ENCODE results near the gene DCAF17.

The DCAF17 gene
- total RNA-seq, result 44.4 to 49.1 reads per million in 2 experiments

- DNase-seq (ENCODE audit: low read depth), result peak; percentile 90
Observed at GRCh38 chr2:171434013-171434989, at the start of gene DCAF17. Gene DCAF17 (plus strand): TSS chr2:171434226. CDS start chr2:171434578, 352 bp downstream.

- DNase-seq (ENCODE audit: low read depth), result no peak
Observed at GRCh38 chr2:171386627-171387026, 47.4 kb upstream of the DCAF17 start.

- no peak for DNase-seq (ENCODE audit: low read depth)
Observed at GRCh38 chr2:171387052-171387451, 47.0 kb upstream of the DCAF17 start.

- no peak for DNase-seq (ENCODE audit: low read depth)
Observed at GRCh38 chr2:171389325-171389724, 44.7 kb upstream of the DCAF17 start.

- no peak for DNase-seq (ENCODE audit: low read depth)
Observed at GRCh38 chr2:171389780-171390179, 44.2 kb upstream of the DCAF17 start.

- no peak for DNase-seq (ENCODE audit: low read depth)
Observed at GRCh38 chr2:171390941-171391516, 43.0 kb upstream of the DCAF17 start.

- DNase-seq (ENCODE audit: low read depth), result no peak
Observed at GRCh38 chr2:171391532-171391931, 42.5 kb upstream of the DCAF17 start.

GRCh38 chr2:171393487-171393886, 40.5 kb upstream of the DCAF17 start:
- DNase-seq (ENCODE audit: low read depth), result no peak

GRCh38 chr2:171394164-171394740, 39.8 kb upstream of the DCAF17 start:
- no peak for DNase-seq (ENCODE audit: low read depth)

GRCh38 chr2:171399292-171399691, 34.7 kb upstream of the DCAF17 start:
- no peak for DNase-seq (ENCODE audit: low read depth)

- no peak for DNase-seq (ENCODE audit: low read depth)
Observed at GRCh38 chr2:171400395-171400794, 33.6 kb upstream of the DCAF17 start.

- no peak for DNase-seq (ENCODE audit: low read depth)
Observed at GRCh38 chr2:171401947-171402346, 32.1 kb upstream of the DCAF17 start.

GRCh38 chr2:171402906-171403580, 31.0 kb upstream of the DCAF17 start:
- DNase-seq (ENCODE audit: low read depth), result no peak

- DNase-seq (ENCODE audit: low read depth), result no peak
Observed at GRCh38 chr2:171404261-171404660, 29.8 kb upstream of the DCAF17 start.

- DNase-seq (ENCODE audit: low read depth), result no peak
Observed at GRCh38 chr2:171404719-171405118, 29.3 kb upstream of the DCAF17 start.

GRCh38 chr2:171405546-171405945, 28.5 kb upstream of the DCAF17 start:
- no peak for DNase-seq (ENCODE audit: low read depth)

GRCh38 chr2:171406044-171406443, 28.0 kb upstream of the DCAF17 start:
- no peak for DNase-seq (ENCODE audit: low read depth)

- no peak for DNase-seq (ENCODE audit: low read depth)
Observed at GRCh38 chr2:171407030-171407675, 26.9 kb upstream of the DCAF17 start.

- no peak for DNase-seq (ENCODE audit: low read depth)
Observed at GRCh38 chr2:171407676-171408044, 26.4 kb upstream of the DCAF17 start.

- DNase-seq (ENCODE audit: low read depth), result no peak
Observed at GRCh38 chr2:171409436-171409971, 24.5 kb upstream of the DCAF17 start.

GRCh38 chr2:171410101-171410500, 23.9 kb upstream of the DCAF17 start:
- no peak for DNase-seq (ENCODE audit: low read depth)
